Subcutaneous adipose tissue (tissue), 4 donors: ENCODE results near the gene PIR. TPM values are rescaled to one million over a fixed set of nuclear protein-coding genes. Genes with fewer than 3 reads are reported as not detected.

ENCODE experiments used
- CTCF ChIP-seq: fragments of 450-650 bp; IDR thresholded peaks from one replicate; pipeline ENCODE4 v1.5.1; 2016; ENCODE audit warnings: low read depth, mild to moderate bottlenecking, control low read depth, antibody characterized with exemption, moderate library complexity
- total RNA-seq, 4 donors: library from RNA; depleted of rRNA; stranded (reverse); fragments of >200 nt; gene quantifications; one replicate each; pipeline ENCODE4 v1.1.0, GENCODE V29; 2016

The PIR gene
- total RNA-seq, 4 donors from 2014 or later: 7.8 to 35.4 (median 22.6) TPM

GRCh38 chrX:15495801-15496200 is 2.7 kb upstream of the PIR start:
- TF ChIP-seq CTCF: no peak

GRCh38 chrX:15492469-15492868 is 664 bp downstream of the PIR start:
- TF ChIP-seq CTCF: no peak

GRCh38 chrX:15483891-15484290 is 9.2 kb downstream of the PIR start:
- no peak for TF ChIP-seq CTCF

GRCh38 chrX:15475486-15475885 is 17.6 kb downstream of the PIR start:
- TF ChIP-seq CTCF: no peak

GRCh38 chrX:15475021-15475420 is 18.1 kb downstream of the PIR start:
- no peak for TF ChIP-seq CTCF

- no peak for TF ChIP-seq CTCF
Observed at GRCh38 chrX:15474028-15474427, 19.1 kb downstream of the PIR start.

- TF ChIP-seq CTCF: no peak
Observed at GRCh38 chrX:15472531-15472930, 20.6 kb downstream of the PIR start.
